HG02642 (cell line): ENCODE data around the gene HCFC1.

Experiments
- ATAC-seq: cut with Tn5 transposase; IDR thresholded peaks from one replicate; pipeline ENCODE4 v1.9.1; 2021; ENCODE audit warnings: mild to moderate bottlenecking; ENCODE audit not compliant: unreplicated experiment, poor library complexity

Gene HCFC1

GRCh38 chrX:153927922-153928760 is 43.5 kb downstream of the HCFC1 start:
- ATAC-seq = peak; percentile 72

- ATAC-seq = no peak
Measured at GRCh38 chrX:153927672-153927921, 44.0 kb downstream of the HCFC1 start.

- ATAC-seq = peak; percentile 42
Measured at GRCh38 chrX:153926858-153927671, 44.6 kb downstream of the HCFC1 start.

DNA sequence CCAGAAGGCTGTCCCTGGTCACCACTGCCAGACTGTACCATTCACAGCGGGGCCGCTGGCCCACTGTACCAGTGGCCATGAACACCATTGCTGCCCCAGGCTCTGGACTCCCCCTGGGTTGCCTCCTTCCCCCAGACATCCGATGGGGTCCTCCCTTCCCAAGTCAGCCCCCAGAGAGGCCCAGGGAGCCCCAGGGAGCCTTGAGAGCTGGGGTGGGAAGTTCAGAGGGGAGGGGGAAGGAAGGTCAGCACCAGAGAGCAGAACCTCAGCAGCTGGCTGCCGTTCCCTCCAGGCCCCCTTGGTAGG is 45.1 kb downstream of the HCFC1 start:
- no peak for ATAC-seq

DNA sequence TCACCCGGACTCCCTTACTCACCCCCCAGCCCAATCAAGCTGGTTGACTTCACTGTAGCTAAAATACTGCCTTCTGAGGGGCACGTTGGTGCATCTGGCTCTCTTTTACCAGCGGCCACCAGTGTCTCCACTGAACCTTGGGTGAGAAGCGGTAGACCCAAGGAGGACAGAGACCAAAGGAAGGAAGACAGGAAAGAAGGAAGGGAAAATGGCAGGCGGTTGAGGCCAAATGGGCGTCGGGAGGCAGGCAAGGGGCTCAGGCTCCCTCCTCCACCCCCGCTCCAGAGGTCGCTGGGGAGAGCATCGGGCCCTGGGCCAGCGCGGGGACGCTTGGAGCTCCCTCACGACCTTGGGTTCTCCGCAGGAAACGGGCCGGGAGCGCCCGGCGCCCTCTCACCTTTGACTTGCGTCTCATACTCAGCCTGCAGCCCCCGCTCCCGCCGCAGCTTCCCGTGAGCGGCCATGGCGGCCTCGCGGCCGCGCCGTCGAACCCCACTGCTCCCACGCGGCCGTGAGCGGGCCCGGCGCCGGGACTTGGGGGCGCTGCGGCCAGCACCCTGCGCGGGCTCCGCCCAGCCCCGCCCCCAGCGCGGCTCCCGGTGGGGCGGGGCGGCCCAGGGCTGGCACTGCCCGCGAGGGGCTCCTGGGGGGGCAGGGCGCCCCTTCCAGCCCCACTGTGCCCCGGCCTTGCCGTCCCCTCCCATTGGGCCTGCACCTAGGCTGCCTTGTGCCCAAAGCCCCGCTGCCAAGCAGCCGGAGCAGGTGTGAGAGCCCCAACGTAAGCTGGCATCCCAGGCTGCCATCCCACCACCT is 45.7 kb downstream of the HCFC1 start, which contains the start of gene ARHGAP4:
Gene ARHGAP4 (minus strand): TSS at position 526 of the 813 bp plus-strand sequence. CDS start 62 bp downstream, at position 464.
- ATAC-seq = peak; percentile 22

GRCh38 chrX:153925387-153925738 is 46.3 kb downstream of the HCFC1 start:
- no peak for ATAC-seq

DNA sequence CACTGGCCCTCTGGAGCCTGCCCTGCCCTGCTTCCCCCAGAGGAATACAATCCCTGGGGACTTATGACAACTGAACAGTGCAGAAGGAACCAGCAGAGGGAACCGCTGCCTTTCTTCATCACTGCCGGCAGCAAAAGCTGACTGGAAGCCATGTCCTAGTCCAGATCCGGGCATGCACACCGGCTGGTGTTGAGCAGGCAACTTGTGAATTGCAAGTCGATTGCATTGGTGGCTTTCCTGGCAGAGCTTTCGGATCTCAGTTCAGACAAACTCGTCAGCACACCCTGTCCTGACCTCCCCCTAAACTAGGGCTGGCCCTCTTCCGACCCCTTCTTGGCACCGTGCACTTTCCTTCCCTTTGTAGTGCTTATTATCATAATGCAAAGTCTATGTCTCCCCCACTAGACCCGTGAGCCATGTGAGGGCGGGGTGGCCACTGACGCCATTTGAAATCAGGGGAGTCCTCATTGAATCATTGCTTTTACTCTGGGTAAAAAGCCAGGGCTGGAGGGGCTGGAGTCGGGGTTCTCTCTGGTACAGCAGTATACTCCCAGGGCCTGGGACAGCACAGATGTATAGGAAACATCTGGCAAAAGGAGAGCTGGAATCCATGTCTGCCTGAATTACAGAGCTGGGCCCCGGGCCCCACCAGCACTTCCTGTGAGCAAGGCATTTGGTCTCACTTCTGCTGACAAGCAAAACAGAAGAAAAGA is 47.3 kb downstream of the HCFC1 start:
- no peak for ATAC-seq

- ATAC-seq = no peak
Measured at GRCh38 chrX:153922932-153923857, 48.4 kb downstream of the HCFC1 start.

GRCh38 chrX:153921511-153922446 is 49.8 kb downstream of the HCFC1 start:
- ATAC-seq = no peak

GRCh38 chrX:153921070-153921469 is 50.5 kb downstream of the HCFC1 start:
- no peak for ATAC-seq

- ATAC-seq = no peak
Measured at GRCh38 chrX:153920546-153920945, 51.1 kb downstream of the HCFC1 start.

GRCh38 chrX:153919281-153919680 is 52.3 kb downstream of the HCFC1 start:
- no peak for ATAC-seq

DNA sequence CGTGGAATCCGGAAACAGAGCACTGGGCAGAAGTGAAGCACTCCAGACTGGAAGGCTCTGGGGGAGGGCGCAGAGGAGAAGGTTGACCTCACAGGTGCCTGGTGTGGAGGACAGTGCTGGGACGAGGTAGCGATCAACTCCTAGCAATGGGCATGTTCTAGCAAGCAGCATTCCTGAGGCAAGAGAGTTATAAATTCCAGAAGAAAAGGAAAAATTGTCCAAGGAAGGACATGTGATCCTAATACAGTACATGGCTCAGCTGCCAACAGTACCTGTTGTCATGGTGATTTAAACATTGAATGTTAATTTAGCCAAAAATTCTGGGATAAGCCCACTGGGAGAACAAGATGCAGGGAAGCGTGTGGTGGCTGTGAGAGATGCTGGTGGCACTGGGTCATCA is 53.7 kb downstream of the HCFC1 start:
- no peak for ATAC-seq

DNA sequence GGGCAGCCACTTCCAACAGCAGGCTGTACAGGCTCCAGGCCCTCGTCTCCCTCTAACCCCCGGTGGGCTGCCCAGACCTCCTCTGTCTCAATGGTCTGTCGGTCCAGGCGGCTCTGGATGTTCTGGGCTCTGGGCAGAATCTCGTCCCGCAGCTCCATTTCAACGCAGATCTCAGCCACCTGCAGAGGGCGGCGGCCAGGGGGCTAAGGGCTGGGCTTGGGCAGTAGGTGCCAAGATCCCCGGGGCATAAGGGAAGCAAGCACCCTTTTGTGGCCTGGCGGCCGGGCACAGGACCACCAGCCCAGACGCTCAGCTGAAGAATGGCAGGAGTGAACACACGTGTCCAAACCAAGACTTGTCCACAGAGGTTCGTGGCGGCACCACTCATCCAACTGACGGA is 57.9 kb downstream of the HCFC1 start:
- no peak for ATAC-seq

DNA sequence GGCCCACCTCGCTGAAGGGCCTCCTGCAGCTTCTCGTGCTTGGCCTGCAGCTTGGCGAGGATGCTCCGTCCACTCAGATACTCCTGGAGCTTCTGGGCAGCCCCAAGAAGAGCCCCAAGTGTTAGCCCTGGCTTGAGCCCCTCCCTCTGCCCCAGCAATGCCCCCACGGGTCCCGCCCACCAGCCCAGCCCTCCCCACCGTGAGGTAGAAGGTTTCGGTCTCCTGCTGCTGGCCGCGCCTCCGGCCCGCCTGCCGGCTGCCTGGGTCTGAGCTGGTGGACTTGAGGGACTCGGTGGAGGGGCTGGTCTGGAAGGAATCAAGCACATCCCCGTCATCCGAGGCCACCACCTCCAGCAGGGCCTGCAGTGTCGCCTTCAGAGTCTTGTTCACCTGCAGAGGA is 58.4 kb downstream of the HCFC1 start:
- no peak for ATAC-seq

GRCh38 chrX:153911798-153912197 is 59.8 kb downstream of the HCFC1 start:
- no peak for ATAC-seq

GRCh38 chrX:153910446-153910845 is 61.2 kb downstream of the HCFC1 start:
- no peak for ATAC-seq

GRCh38 chrX:153909980-153910360 is 61.6 kb downstream of the HCFC1 start:
- ATAC-seq = no peak
